ENCODE data around the gene ULBP3. TPM values are rescaled to one million over a fixed set of nuclear protein-coding genes. Genes with fewer than 3 reads are reported as not detected.

Gene ULBP3
- total and polyA plus RNA-seq, 7 donors: 0.15 to 0.67 (median 0.36) TPM

DNA sequence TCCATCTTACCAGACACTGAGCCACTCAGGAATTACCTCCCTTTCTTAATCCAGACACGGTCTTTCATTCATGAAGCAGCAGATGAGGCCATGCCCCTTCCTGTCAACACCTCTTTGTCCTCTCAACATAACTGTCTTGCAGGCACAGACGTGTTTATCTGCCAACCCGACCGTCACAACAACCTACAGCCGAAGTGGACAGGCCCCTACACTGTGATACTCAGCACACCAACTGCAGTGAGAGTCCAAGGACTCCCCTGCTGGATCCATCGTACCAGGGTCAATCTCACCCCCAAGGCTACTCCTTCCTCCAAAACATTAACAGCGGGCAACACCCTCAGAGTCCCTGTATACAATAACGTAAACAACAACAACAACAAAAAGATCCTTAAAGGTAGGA, 30.6 kb upstream of the ULBP3 start:
- H3K27me3 ChIP-seq (ENCODE audit: insufficient read depth in 3 of 3, low read length in 2 of 3): peaks cover 0 to 2% (median 0%) of the 10 kb centered on the region in 3 donors
- H3K4me3 ChIP-seq: no peak overlapping the region
- no peaks in the 10 kb centered on the region for H3K4me1 ChIP-seq
- H3K9me3 ChIP-seq: no peaks in the 10 kb centered on the region
- WGBS, 3 donors: 89 to 95% (median 93%) methylated on average over 8 of the region's 8 CpGs
- DNase-seq: no peak
- no peak for TF ChIP-seq CTCF (IDR thresholded peaks at IDR 0.05)
- intact Hi-C loops (cut with DNase I): no loop called here
- no peaks in the 10 kb centered on the region for H3K36me3 ChIP-seq (ENCODE audit: insufficient read depth in 1 of 2, low read depth in 1 of 2)
- ATAC-seq: no peak
- no peak overlapping the region for H3K27ac ChIP-seq

DNA sequence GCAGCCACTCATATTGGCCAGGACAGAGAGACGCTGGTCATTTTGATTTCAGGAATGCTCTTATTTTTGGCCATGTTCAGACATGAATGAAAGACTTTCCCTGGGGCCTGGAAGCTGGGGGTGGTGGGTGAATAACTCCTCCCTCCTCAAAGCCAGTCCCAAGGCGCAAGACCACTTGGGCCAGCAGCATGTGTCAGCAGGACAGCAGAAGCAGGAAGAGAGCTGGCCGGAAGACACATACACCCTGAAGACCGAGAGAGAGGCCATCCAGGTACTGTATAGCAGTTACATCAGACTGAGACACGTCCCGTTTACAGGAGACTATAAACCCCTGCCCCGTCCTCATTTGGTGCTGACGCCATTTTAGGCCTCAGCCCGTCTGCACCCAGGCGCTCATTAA, 29.2 kb upstream of the ULBP3 start:
- no peaks in the 10 kb centered on the region for H3K9me3 ChIP-seq
- DNase-seq (no peak), ATAC-seq (no peak)
- no peak for TF ChIP-seq CTCF (IDR thresholded peaks at IDR 0.05)
- no peak overlapping the region for H3K27ac ChIP-seq
- H3K36me3 ChIP-seq (ENCODE audit: insufficient read depth in 1 of 2, low read depth in 1 of 2): no peaks in the 10 kb centered on the region
- intact Hi-C loops (cut with DNase I): no loop called here
- WGBS, 3 donors: 94% methylated on average over 9 to 10 of the region's 10 CpGs
- no peak overlapping the region for H3K4me3 ChIP-seq
- no peaks in the 10 kb centered on the region for H3K4me1 ChIP-seq
- H3K27me3 ChIP-seq (ENCODE audit: insufficient read depth in 3 of 3, low read length in 2 of 3): peaks cover 0 to 2% (median 0%) of the 10 kb centered on the region in 3 donors

DNA sequence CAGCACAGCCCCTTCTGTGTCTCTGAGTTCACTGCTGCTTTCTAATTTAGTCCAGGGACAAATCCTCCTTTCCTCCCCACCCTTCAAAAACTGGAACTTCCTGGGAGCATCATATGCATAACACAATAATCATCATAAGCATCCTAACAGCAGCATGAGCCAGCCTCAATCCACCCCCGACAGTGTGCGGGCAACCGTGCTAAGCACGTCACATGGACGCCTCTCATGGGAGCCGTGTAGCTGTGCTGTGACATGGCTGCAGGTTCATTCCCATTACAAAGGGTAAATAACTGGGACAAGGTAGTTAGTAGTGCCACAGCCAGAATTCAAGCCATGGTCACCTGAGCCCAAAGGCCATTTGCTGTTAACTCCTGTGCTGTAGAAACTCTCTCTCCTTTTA, 24.5 kb upstream of the ULBP3 start:
- DNase-seq (no peak), ATAC-seq (no peak)
- Histone ChIP-seq H3K9me3 (no peaks in the 10 kb centered on the region), H3K4me3 (no peak overlapping the region), H3K4me1 (no peaks in the 10 kb centered on the region), H3K36me3 (ENCODE audit: insufficient read depth in 1 of 2, low read depth in 1 of 2) (no peaks in the 10 kb centered on the region), H3K27me3 (ENCODE audit: insufficient read depth in 3 of 3, low read length in 2 of 3) (peaks cover 0 to 2% (median 0%) of the 10 kb centered on the region in 3 donors), H3K27ac (no peak overlapping the region)
- intact Hi-C loops (cut with DNase I): no loop called here
- TF ChIP-seq CTCF (IDR thresholded peaks at IDR 0.05): no peak
- 76 to 83% (median 78%) methylated on average over 6 of the region's 6 CpGs for WGBS, 3 donors

DNA sequence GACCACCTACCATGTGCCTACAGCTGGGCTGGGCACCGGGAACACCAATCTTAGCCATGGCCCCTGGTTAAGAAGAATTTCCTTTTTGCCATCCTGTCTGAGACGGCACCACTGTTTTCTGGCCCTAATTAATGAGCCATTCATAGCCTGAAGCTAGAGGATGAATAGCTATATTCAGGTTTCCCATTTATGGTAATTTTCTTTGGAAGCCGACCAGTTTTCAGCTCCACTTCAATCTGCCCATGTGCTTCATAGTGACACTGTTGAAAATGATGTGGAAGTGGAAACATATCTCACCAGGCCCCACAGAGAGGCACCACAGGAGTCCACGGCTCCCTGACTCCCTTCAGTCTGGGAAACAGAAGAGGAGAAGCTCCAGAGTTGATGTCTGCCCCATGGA, 22.6 kb upstream of the ULBP3 start:
- no peak for TF ChIP-seq CTCF (IDR thresholded peaks at IDR 0.05)
- intact Hi-C loops (cut with DNase I): no loop called here
- 49 to 60% (median 53%) methylated on average over 4 of the region's 4 CpGs for WGBS, 3 donors
- Histone ChIP-seq H3K4me3 (no peak overlapping the region), H3K9me3 (no peaks in the 10 kb centered on the region), H3K4me1 (no peaks in the 10 kb centered on the region), H3K36me3 (ENCODE audit: insufficient read depth in 1 of 2, low read depth in 1 of 2) (no peaks in the 10 kb centered on the region), H3K27ac (no peak overlapping the region), H3K27me3 (ENCODE audit: insufficient read depth in 3 of 3, low read length in 2 of 3) (peaks cover 0 to 2% (median 0%) of the 10 kb centered on the region in 3 donors)
- ATAC-seq (no peak), DNase-seq (no peak)

DNA sequence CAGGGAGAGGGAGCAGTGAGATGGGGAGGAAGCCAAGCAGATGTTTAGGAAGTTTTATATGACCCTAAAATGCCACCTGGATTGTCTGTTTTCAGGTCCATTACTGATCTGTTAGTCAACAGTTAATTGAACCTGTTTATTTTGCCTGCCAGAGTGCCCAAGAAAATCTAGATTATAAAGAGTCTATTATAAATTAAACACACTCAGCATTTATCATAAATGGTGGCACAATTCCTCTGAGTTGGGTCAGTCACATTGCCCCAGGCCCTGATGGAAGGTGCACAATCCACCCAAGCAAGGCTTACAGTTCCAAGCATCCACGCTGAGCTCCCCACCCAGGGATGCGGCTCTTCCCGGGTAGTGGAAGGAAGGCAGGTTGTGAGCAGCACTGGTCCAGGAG, 21.4 kb upstream of the ULBP3 start:
- no peak overlapping the region for H3K4me3 ChIP-seq
- H3K27me3 ChIP-seq (ENCODE audit: insufficient read depth in 3 of 3, low read length in 2 of 3): peaks cover 0 to 2% (median 0%) of the 10 kb centered on the region in 3 donors
- H3K36me3 ChIP-seq (ENCODE audit: insufficient read depth in 1 of 2, low read depth in 1 of 2): no peaks in the 10 kb centered on the region
- TF ChIP-seq CTCF (IDR thresholded peaks at IDR 0.05): no peak
- ATAC-seq (no peak), DNase-seq (no peak)
- H3K27ac ChIP-seq: no peak overlapping the region
- intact Hi-C loops (cut with DNase I): no loop called here
- H3K9me3 ChIP-seq: no peaks in the 10 kb centered on the region
- WGBS, 3 donors: 90 to 95% (median 93%) methylated on average over 3 of the region's 3 CpGs
- H3K4me1 ChIP-seq: no peaks in the 10 kb centered on the region
